Smooth muscle cell (in vitro differentiated cells): ENCODE measurements around the gene AUTS2. TPM values are rescaled to one million over a fixed set of nuclear protein-coding genes. Genes with fewer than 3 reads are reported as not detected.

Experiments
- DNase-seq: peaks from one replicate; lab custom pipeline; 2025; ENCODE audit not compliant: unreplicated experiment; lab: John Stamatoyannopoulos, UW
- H2AFZ ChIP-seq: fragments of 200-600 bp; sonication (generic); 2 replicates; pipeline ENCODE4 v1.6.0; 2016; ENCODE audit warnings: antibody characterized with exemption, low read depth, mild to moderate bottlenecking
- H3F3A ChIP-seq: fragments of 200-600 bp; sonication (generic); 2 replicates; pipeline ENCODE4 v1.6.0; 2017; ENCODE audit warnings: antibody characterized with exemption, low read depth
- H3K27ac ChIP-seq: fragments of 200-600 bp; sonication (generic); 2 replicates; pipeline ENCODE4 v1.5.1; 2016; ENCODE audit warnings: low read depth, mild to moderate bottlenecking
- H3K27me3 ChIP-seq: fragments of 200-600 bp; sonication (generic); 2 replicates; pipeline ENCODE4 v1.6.1; 2016; ENCODE audit warnings: low read depth, mild to moderate bottlenecking
- H3K36me3 ChIP-seq: fragments of 200-600 bp; sonication (generic); 2 replicates; pipeline ENCODE4 v1.5.1; 2016; ENCODE audit warnings: low read depth
- H3K4me1 ChIP-seq: fragments of 200-600 bp; sonication (generic); 2 replicates; pipeline ENCODE4 v1.5.1; 2016; ENCODE audit warnings: low read depth
- H3K4me2 ChIP-seq: fragments of 200-600 bp; sonication (generic); 2 replicates; pipeline ENCODE4 v1.6.0; 2016; ENCODE audit warnings: mild to moderate bottlenecking
- H3K4me3 ChIP-seq: fragments of 200-600 bp; sonication (generic); 2 replicates; pipeline ENCODE4 v1.5.1; 2016; ENCODE audit warnings: mild to moderate bottlenecking
- H3K79me2 ChIP-seq: fragments of 200-600 bp; sonication (generic); 2 replicates; pipeline ENCODE4 v1.6.0; 2016; ENCODE audit warnings: low read depth, mild to moderate bottlenecking
- H3K9ac ChIP-seq: fragments of 200-600 bp; sonication (generic); 2 replicates; pipeline ENCODE4 v1.6.0; 2016; ENCODE audit warnings: low read depth
- H3K9me3 ChIP-seq: fragments of 200-600 bp; sonication (generic); replicated peaks from 2 replicates; pipeline ENCODE4 v1.5.1; 2016; ENCODE audit warnings: low read depth
- H4K20me1 ChIP-seq: fragments of 200-600 bp; sonication (generic); 2 replicates; pipeline ENCODE4 v1.6.0; 2016; ENCODE audit warnings: low read depth
- CTCF ChIP-seq: fragments of 200-600 bp; sonication (generic); IDR thresholded peaks from 2 replicates; pipeline ENCODE4 v1.5.1; 2017; ENCODE audit warnings: borderline replicate concordance, mild to moderate bottlenecking, antibody characterized with exemption; ENCODE audit not compliant: insufficient read depth, poor library complexity, severe bottlenecking
- WGBS: methylation state at CpG from one replicate; pipeline ENCODE4 v1.1.7; 2016; ENCODE audit warnings: low lambda C conversion rate; 5-methylcytosine and 5-hydroxymethylcytosine counted together
- polyA plus RNA-seq: library from polyadenylated mRNA; unstranded; fragments of >200 nt; fragmentation: Nextera tagmentation; extraction: Ambion mirVana; gene quantifications from 2 replicates; pipeline ENCODE4 v1.2.1, GENCODE V29; 2016
- total RNA-seq: library from RNA; depleted of rRNA; stranded (reverse); fragments of >200 nt; gene quantifications from 2 replicates; pipeline ENCODE4 v1.2.3, GENCODE V29; 2014

Gene AUTS2
- total and polyA plus RNA-seq, 2 experiments from 2014 or later, result 6.5 to 8.6 TPM

DNA sequence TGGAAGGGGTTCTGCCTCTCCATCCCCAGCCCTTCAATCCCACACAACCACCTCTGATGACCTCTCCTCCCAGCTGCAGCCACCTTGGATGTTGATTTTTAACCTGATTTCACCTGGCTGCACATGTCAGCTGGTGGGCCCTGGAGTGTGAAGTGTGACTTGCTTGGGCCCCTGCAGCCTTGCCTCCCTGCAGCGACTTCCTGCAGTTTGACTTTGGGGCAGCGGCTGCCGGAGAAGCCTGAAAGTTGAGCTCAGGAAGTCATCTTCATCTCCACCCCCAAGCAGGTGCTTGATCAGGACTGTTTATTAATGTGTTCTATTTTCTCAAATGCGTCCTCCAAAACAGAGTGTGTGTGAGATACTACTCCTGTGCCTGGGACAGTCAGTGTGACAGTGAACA, 858.4 kb downstream of the AUTS2 start:
- Histone ChIP-seq H3K4me1 (peaks cover 15% of the 10 kb centered on the region), H3K27ac (no peak overlapping the region), H3K9ac (no peak overlapping the region), H3F3A (no peaks in the 10 kb centered on the region), H3K27me3 (no peaks in the 10 kb centered on the region), H3K79me2 (no peaks in the 10 kb centered on the region), H3K9me3 (no peaks in the 10 kb centered on the region), H3K4me3 (no peak overlapping the region), H3K4me2 (no peak overlapping the region), H4K20me1 (no peaks in the 10 kb centered on the region), H3K36me3 (no peaks in the 10 kb centered on the region), H2AFZ (no peak overlapping the region)
- DNase-seq, result no peak
- TF ChIP-seq CTCF, result no peak
- 90% methylated on average over 4 of the region's 4 CpGs for WGBS

DNA sequence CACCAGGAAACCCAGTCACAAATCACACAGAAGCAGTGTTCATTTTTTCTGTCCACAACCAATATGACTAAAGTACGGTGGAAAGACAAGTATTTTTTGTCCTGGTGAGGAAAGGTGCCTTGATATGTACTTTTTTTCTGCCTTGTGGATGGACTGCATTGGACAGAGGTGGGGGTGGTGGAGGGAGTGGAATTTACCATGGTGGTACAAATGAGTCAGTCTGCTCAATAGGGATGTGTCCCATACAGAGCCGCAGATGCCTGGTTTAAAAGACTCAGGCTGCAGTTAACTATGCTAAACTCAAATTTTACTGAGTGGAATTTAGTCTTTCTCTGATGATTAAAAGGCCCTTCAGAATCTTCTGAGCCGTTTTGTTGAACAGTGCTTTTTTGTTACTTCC, 859.2 kb downstream of the AUTS2 start:
- DNase-seq, result no peak
- H3K4me2 ChIP-seq, result no peak overlapping the region
- H3K27ac ChIP-seq, result no peak overlapping the region
- H3K4me1 ChIP-seq, result peaks cover 15% of the 10 kb centered on the region
- H3K9ac ChIP-seq, result no peak overlapping the region
- no peak overlapping the region for H3K4me3 ChIP-seq
- no peaks in the 10 kb centered on the region for H3K27me3 ChIP-seq
- no peak overlapping the region for H2AFZ ChIP-seq
- H3K79me2 ChIP-seq, result no peaks in the 10 kb centered on the region
- 41% methylated on average over 3 of the region's 3 CpGs for WGBS
- no peak for TF ChIP-seq CTCF
- H3K36me3 ChIP-seq, result no peaks in the 10 kb centered on the region
- H4K20me1 ChIP-seq, result no peaks in the 10 kb centered on the region
- no peaks in the 10 kb centered on the region for H3K9me3 ChIP-seq
- no peaks in the 10 kb centered on the region for H3F3A ChIP-seq

DNA sequence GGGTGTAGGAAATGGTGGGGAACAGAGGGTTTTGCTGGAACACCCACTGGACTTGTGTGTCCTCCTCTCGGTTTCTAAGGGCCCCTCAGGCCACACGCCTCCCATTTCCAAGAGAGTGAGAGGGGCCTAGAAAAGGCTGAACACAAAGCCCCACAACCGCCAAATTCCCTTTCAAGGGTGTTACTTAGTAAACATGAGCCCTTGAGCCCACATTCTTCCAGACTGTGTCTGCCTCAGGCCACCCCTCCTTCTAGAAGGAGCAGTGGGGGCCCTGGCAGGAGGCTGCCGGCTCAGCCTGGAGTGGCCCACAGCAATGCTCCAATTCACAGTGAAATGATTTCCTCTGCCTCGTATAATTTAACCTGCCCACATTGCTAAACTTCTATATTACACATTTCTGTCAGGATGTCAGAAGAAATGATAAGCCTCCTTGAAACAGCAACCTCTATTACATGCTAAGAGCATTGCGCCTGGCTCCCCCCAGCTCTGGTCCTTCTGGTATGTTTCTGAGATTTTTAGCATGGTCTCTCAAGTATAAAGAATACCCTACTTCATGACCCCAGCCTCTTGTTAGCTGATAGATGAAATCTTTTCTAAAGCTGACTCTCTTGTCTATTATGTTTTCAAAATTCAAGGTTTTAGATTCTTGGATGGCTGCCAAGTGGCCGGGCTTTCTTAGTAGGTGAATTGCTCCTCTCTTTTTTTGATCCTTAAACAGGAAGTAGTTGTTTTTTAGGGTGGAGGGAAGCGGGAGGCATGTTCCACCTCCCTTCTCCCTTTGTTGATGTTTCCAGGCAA, 859.8 kb downstream of the AUTS2 start:
- Histone ChIP-seq H3F3A (no peaks in the 10 kb centered on the region), H3K79me2 (no peaks in the 10 kb centered on the region), H3K36me3 (no peaks in the 10 kb centered on the region), H2AFZ (no peak overlapping the region), H4K20me1 (no peaks in the 10 kb centered on the region), H3K4me3 (no peak overlapping the region), H3K27me3 (no peaks in the 10 kb centered on the region), H3K4me1 (peaks cover 15% of the 10 kb centered on the region), H3K4me2 (no peak overlapping the region), H3K27ac (no peak overlapping the region), H3K9ac (no peak overlapping the region), H3K9me3 (no peaks in the 10 kb centered on the region)
- WGBS, result 63% methylated on average over 8 of the region's 8 CpGs
- no peak for DNase-seq
- no peak for TF ChIP-seq CTCF

DNA sequence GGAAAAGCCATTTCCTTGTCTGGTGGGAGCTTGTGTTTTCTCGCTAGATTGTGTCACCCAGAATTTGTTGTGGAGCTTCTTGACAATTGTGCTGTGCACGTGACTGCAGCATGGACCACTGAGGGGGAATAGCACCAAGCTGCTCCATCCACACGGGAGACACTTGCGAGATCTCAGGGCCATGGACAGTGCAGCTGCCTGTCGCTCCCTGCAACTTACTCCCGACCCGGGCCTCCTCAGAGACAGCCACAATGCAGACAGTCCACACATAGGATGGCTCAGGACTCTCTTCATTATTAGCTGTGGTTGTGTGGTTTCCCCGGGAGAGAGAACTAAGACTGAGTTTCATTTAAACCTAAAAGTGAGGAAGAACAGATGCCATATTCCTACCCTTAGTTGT, 860.5 kb downstream of the AUTS2 start:
- H3K4me3 ChIP-seq, result no peak overlapping the region
- WGBS, result 62% methylated on average over 8 of the region's 8 CpGs
- TF ChIP-seq CTCF, result no peak

More for the DNA sequence above, 860.5 kb downstream of the AUTS2 start:
- Histone ChIP-seq H2AFZ (no peak overlapping the region), H3K9me3 (no peaks in the 10 kb centered on the region), H3K36me3 (no peaks in the 10 kb centered on the region), H3K4me2 (no peak overlapping the region), H3K79me2 (no peaks in the 10 kb centered on the region), H3K9ac (no peak overlapping the region), H3K27ac (no peak overlapping the region), H3K27me3 (no peaks in the 10 kb centered on the region), H3K4me1 (peaks cover 15% of the 10 kb centered on the region), H3F3A (no peaks in the 10 kb centered on the region), H4K20me1 (no peaks in the 10 kb centered on the region)
- DNase-seq, result no peak
